ENCODE results near the gene RNASE3. TPM values are rescaled to one million over a fixed set of nuclear protein-coding genes. Genes with fewer than 3 reads are reported as not detected.
"Not testable (repeated sequence)": the region's sequence is repeated elsewhere in the genome, so short reads cannot be mapped to it uniquely, and the experiment has no call there.

RNASE3 gene
- total RNA-seq, result not detected in 2 replicates
- not detected in 2 replicates for polyA plus RNA-seq
- not detected in 2 replicates for polyA plus RNA-seq (2011; cell fraction: cytosol; rRNA removed)
- polyA plus RNA-seq (2011; cell fraction: nucleus; rRNA removed), result not detected in 2 replicates
- polyA plus RNA-seq (2012), result not detected in 2 replicates
- polyA minus RNA-seq, result not detected in 2 replicates
- polyA minus RNA-seq (2011; cell fraction: cytosol; rRNA and poly(A)+ RNA removed), result not detected
- not detected in 2 replicates for polyA minus RNA-seq (2011; cell fraction: nucleus; rRNA and poly(A)+ RNA removed)
- not detected for Bru-seq, nascent RNA
- BruChase-seq, experiment 1, labeled RNA remaining after a 6-hour chase, result not detected
- BruChase-seq, experiment 2, labeled RNA remaining after a 2-hour chase, result not detected
- long read RNA-seq, result 0 reads

GRCh38 chr14:20891126-20891825, at the start of gene RNASE3:
TSS of gene RNASE3 (plus strand) at chr14:20891385. CDS start at chr14:20891687, 302 bp downstream.
- H3K27me3 ChIP-seq (ENCODE audit: control insufficient read depth in 2 of 2, insufficient read depth in 2 of 2, low read length in 2 of 2); POLR2A ChIA-PET; H3K9me1 ChIP-seq (replicated peaks; ENCODE audit: control insufficient read depth, extremely low read depth, insufficient read depth, low read length); H3K36me3 ChIP-seq (ENCODE audit: control insufficient read depth in 2 of 2, extremely low read depth in 1 of 2, insufficient read depth in 2 of 2, low read length in 2 of 2); DNase-seq (ENCODE audit: low read depth, low spot score); H3K4me1 ChIP-seq (ENCODE audit: control insufficient read depth, extremely low read depth, insufficient read depth, low read length); H3K79me2 ChIP-seq (ENCODE audit: control insufficient read depth, insufficient read depth, low read length); dilution Hi-C loops (cut with MboI; ENCODE audit: extremely low pct_ligation_motif_present, low sequenced_read_pairs); BruUV-seq (replicated peaks); H3K4me3 ChIP-seq (replicated peaks in 1 of 3; ENCODE audit: insufficient read depth in 1 of 3, low read depth in 1 of 3, low read length in 3 of 3); H3K9ac ChIP-seq (replicated peaks; ENCODE audit: extremely low read depth, insufficient read depth, low read length); intact Hi-C loops (cut with micrococcal nuclease); CTCF ChIA-PET; H3K4me2 ChIP-seq (ENCODE audit: insufficient read depth, low read length); H2AFZ ChIP-seq (ENCODE audit: low read depth, low read length); H3K27ac ChIP-seq (ENCODE audit: insufficient read depth, low read depth, low read length); H4K20me1 ChIP-seq (replicated peaks; ENCODE audit: control insufficient read depth, extremely low read depth, insufficient read depth, low read length); FAIRE-seq; H3K9me3 ChIP-seq (replicated peaks; ENCODE audit: control insufficient read depth, insufficient read depth, low read length): not testable (repeated sequence)

- H3K9ac ChIP-seq (replicated peaks; ENCODE audit: extremely low read depth, insufficient read depth, low read length), result no peak overlapping the region
- FAIRE-seq (no peak), DNase-seq (ENCODE audit: low read depth, low spot score) (no peak)
- no peak overlapping the region for H2AFZ ChIP-seq (ENCODE audit: low read depth, low read length)
- no peak overlapping the region for H3K27ac ChIP-seq (ENCODE audit: insufficient read depth, low read depth, low read length)
- TF ChIP-seq POLR2AphosphoS5 (IDR thresholded peaks at IDR 0.05; ENCODE audit: insufficient read depth, low read depth, low read length) (no peak), MYC (IDR thresholded peaks at IDR 0.05; ENCODE audit: low read depth, low read length) (no peak), GATA2 (IDR thresholded peaks at IDR 0.05; ENCODE audit: insufficient read depth, insufficient read length, low read depth, low read length) (no peak), CTCF (IDR thresholded peaks at IDR 0.05; ENCODE audit: extremely low read depth in 1 of 2, insufficient read depth in 1 of 2, low read depth in 1 of 2, low read length in 2 of 2) (no peak), POLR2A (IDR thresholded peaks at IDR 0.05; ENCODE audit: low read depth, low read length) (no peak), MAX (IDR thresholded peaks at IDR 0.05; ENCODE audit: insufficient read depth, insufficient read length) (no peak), FOS (IDR thresholded peaks at IDR 0.05; ENCODE audit: borderline replicate concordance, insufficient read depth, low read length) (no peak), JUN (IDR thresholded peaks at IDR 0.05; ENCODE audit: borderline replicate concordance, insufficient read depth, insufficient read length, low read depth) (no peak), EZH2 (IDR thresholded peaks at IDR 0.05; ENCODE audit: borderline replicate concordance, low read depth, low read length, severe bottlenecking) (no peak)
- no peak overlapping the region for H3K4me3 ChIP-seq (replicated peaks in 1 of 3; ENCODE audit: insufficient read depth in 1 of 3, low read depth in 1 of 3, low read length in 3 of 3)
- dilution Hi-C loops (cut with MboI; ENCODE audit: extremely low pct_ligation_motif_present, low sequenced_read_pairs), result no loop called here
- H3K27me3 ChIP-seq (ENCODE audit: control insufficient read depth in 2 of 2, insufficient read depth in 2 of 2, low read length in 2 of 2), result peaks cover 0 to 8% of the 10 kb centered on the region in 2 experiments
- no peaks in the 10 kb centered on the region for H3K79me2 ChIP-seq (ENCODE audit: control insufficient read depth, insufficient read depth, low read length)
- H3K4me2 ChIP-seq (ENCODE audit: insufficient read depth, low read length), result no peak overlapping the region
- H3K9me3 ChIP-seq (replicated peaks; ENCODE audit: control insufficient read depth, insufficient read depth, low read length), result no peaks in the 10 kb centered on the region
- no peaks in the 10 kb centered on the region for H4K20me1 ChIP-seq (replicated peaks; ENCODE audit: control insufficient read depth, extremely low read depth, insufficient read depth, low read length)
- H3K36me3 ChIP-seq (ENCODE audit: control insufficient read depth in 2 of 2, extremely low read depth in 1 of 2, insufficient read depth in 2 of 2, low read length in 2 of 2), result no peaks in the 10 kb centered on the region
- intact Hi-C loops (cut with micrococcal nuclease), result loop anchor here (5.0 kb wide), 1 partner anchor 64 kb away; the partner anchor contains the start of gene RNASE6
- H3K9me1 ChIP-seq (replicated peaks; ENCODE audit: control insufficient read depth, extremely low read depth, insufficient read depth, low read length), result no peaks in the 10 kb centered on the region
- CTCF ChIA-PET, result interaction anchor here (0.7 to 1.7 kb wide), 4 partner anchors 9 to 131 kb away, joined by 3 to 14 read pairs (median 6); no protein-coding TSS in a partner anchor
- POLR2A ChIA-PET, result no interaction called here
- H3K4me1 ChIP-seq (ENCODE audit: control insufficient read depth, extremely low read depth, insufficient read depth, low read length), result no peaks in the 10 kb centered on the region
- no TSS peak for BruUV-seq (replicated peaks)
These were observed 44.6 kb upstream of the RNASE3 start for GRCh38 chr14:20846560-20846959.
